GM10248 (cell line): Measurements from ENCODE around the gene HPRT1.

Experiments
- CTCF ChIA-PET: fragments of 300-600 bp; sonication (Branson Sonifier 250); formaldehyde crosslinking; extraction: SDS; loops from one replicate; lab custom pipeline; 2021; ENCODE audit warnings: antibody characterized with exemption; lab: Yijun Ruan, JAX
- POLR2A ChIA-PET: fragments of 350-650 bp; sonication (Branson Sonifier 250); formaldehyde crosslinking; extraction: SDS; loops from one replicate; lab custom pipeline; 2020; ENCODE audit warnings: antibody characterized with exemption; lab: Yijun Ruan, JAX
- DNase-seq: peaks from one replicate; pipeline ENCODE4 v3.0.0; 2012; ENCODE audit errors: extremely low spot score
- TF ChIP-seq, protein P1 (sequence below): IDR thresholded peaks from 2 replicates; pipeline ENCODE4 v1.5.1; 2012; ENCODE audit warnings: mild to moderate bottlenecking, low read depth; ENCODE audit errors: extremely low read depth, missing control alignments, control extremely low read depth

The HPRT1 gene

GRCh38 chrX:134546187-134546586 lies 86.2 kb downstream of the HPRT1 start:
- ChIA-PET CTCF (no interaction called here), POLR2A (no interaction called here)
- no peak for DNase-seq
- TF ChIP-seq, protein P1, sequence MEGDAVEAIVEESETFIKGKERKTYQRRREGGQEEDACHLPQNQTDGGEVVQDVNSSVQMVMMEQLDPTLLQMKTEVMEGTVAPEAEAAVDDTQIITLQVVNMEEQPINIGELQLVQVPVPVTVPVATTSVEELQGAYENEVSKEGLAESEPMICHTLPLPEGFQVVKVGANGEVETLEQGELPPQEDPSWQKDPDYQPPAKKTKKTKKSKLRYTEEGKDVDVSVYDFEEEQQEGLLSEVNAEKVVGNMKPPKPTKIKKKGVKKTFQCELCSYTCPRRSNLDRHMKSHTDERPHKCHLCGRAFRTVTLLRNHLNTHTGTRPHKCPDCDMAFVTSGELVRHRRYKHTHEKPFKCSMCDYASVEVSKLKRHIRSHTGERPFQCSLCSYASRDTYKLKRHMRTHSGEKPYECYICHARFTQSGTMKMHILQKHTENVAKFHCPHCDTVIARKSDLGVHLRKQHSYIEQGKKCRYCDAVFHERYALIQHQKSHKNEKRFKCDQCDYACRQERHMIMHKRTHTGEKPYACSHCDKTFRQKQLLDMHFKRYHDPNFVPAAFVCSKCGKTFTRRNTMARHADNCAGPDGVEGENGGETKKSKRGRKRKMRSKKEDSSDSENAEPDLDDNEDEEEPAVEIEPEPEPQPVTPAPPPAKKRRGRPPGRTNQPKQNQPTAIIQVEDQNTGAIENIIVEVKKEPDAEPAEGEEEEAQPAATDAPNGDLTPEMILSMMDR, result no peak

- ChIA-PET POLR2A (no interaction called here), CTCF (no interaction called here)
- no peak for DNase-seq
- TF ChIP-seq, protein P1, result no peak
These were observed 87.2 kb downstream of the HPRT1 start for GRCh38 chrX:134547047-134547679.

DNA sequence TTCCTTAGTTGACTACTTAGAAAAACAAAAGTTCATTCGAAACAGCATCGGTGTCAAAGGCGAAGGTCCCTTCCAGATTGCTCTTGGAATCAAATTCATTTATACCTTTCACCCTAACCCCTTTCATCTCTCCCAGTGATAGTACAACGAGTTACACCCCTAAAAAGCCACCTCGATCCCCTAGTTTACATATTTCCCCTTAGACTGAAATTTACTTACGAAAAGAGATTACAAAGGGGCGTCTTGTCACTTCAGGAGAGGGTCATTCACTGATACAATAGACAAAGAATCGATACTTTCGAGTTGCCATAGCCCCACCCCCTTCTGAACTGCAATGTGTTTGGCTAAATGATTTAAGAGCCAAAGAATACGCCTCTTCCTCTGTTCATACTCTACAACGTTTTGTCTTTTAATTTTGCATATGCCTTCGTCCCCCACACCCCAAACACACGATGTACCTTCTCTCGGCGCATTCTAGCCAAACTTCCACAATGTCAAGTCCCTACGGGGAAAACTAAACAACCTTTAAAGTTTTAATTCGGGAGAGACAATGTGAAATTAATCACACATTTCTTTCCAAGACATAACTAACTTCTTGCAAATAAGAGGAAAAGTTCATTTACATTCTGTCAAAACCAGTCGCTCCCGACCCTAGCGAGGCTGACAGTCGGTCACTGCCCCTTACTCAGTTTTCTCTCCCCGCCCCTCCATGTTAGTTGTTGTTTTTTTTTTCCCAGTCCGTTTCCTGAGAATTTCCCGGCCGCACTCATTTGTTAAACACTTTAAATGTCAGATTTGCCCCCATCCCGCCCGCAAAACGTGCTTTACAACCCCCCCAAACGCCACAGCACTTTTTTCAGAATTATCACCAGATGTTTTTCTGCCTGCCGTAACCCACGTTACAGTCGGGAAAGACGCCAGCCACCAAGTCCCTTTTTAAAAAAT lies 88.6 kb downstream of the HPRT1 start:
- POLR2A ChIA-PET, result no interaction called here
- peak; percentile 23 for DNase-seq
- CTCF ChIA-PET, result no interaction called here
- TF ChIP-seq, protein P1, result no peak
